Measurements from ENCODE around the gene MORN5.

MORN5 gene

GRCh38 chr9:122244349-122244748 is 84.6 kb downstream of the MORN5 start:
- no peak for DNase-seq

DNA sequence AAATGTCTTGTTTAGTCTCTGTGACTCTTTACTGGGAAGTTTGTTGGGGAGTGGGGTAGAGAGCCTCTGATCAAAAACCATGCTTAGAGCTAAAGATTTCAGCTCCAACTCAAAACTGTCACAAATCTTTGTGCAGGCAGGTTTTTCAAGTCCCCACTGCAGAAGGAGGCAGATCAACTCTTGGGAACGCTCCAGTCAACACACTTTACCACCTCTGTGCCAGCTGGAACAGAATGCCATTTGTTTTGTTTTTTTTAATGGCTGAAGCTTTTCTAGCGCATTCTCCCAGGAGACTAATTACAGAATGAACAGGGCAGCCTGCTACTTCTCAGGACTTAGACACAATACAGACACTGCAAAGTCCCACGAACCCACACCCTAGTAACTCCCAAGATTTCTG is 87.0 kb downstream of the MORN5 start:
- no peak for DNase-seq

GRCh38 chr9:122248448-122248865 is 88.7 kb downstream of the MORN5 start:
- DNase-seq = no peak
